GM18909 (cell line): ENCODE measurements around the gene RNF144A.

ENCODE experiments used
- ATAC-seq: cut with Tn5 transposase; IDR thresholded peaks from one replicate; pipeline ENCODE4 v1.9.1; 2021; ENCODE audit warnings: mild to moderate bottlenecking; ENCODE audit not compliant: unreplicated experiment, poor library complexity

The RNF144A gene

DNA sequence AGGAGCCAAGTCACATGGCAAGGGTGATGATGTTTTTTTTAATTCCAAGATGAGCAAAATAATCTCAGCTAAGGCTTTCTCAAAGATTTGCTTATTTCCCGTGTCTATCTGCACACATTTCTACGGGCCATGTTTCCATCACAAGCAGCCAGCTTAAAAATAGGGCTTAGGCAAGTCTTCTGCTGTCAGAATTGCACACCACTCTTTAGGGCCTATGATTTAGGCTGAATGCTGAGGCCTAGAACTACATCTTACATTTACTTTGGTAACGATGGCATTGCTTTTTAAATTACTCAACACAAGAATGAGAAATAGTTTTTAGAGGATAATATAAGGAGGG lies 144.2 kb downstream of the RNF144A start:
- ATAC-seq, result no peak

DNA sequence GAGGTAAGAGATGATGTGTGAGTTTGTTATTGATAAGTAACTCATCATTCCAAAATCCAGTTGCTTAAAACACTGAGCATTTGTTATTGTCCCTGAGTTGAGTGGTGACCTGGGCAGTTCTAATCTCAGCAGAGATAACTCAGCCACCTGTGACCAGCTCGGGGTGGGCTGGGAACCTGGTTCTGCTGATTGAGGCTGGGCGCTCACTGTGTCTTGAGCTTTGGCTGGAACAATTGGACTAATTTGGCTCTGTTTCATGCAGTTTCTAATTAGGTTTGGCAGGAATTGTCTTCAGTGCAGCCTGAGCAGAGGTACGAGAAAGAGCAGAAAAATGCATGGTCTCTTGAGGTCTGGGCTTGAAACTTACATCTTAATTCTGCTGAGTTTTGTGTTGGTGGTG lies 144.7 kb downstream of the RNF144A start:
- no peak for ATAC-seq

DNA sequence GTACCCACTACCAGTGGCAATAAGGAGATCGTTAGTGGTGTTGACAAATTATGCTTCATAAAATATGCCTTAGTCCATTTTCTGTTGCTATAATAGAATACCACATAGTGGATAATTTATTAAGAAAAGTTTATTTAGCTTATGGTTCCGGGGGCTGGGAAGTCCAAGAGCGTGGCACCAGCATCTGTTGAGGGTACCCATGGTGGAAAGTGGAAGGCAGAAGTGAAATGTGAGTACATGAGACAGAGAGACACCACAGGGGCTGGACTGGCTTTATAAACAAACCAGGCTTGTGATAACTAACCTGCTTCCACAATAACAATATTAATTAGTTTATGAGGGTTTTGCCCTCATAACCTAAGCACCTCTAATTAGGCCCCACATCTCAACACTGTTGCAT lies 146.6 kb downstream of the RNF144A start:
- ATAC-seq, result no peak

DNA sequence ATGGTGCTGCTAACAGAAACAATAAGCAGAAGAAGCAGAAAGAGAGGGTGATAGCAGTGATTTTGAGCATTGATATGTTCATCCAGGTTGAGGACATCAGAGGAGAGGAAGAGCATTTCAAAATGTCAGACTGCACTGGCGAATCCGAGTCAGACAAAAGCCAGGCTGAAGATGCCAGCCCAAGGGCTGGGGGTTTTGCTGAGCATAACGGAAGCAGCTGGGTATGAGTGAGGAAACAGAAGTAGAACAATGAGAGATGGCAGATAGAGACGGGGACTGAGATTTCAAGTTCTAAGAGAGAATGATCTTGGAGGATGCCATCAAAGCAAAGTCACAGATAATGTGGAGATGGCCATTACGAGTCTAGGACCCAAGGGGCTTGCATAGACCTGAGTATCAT lies 151.2 kb downstream of the RNF144A start:
- ATAC-seq, result no peak

DNA sequence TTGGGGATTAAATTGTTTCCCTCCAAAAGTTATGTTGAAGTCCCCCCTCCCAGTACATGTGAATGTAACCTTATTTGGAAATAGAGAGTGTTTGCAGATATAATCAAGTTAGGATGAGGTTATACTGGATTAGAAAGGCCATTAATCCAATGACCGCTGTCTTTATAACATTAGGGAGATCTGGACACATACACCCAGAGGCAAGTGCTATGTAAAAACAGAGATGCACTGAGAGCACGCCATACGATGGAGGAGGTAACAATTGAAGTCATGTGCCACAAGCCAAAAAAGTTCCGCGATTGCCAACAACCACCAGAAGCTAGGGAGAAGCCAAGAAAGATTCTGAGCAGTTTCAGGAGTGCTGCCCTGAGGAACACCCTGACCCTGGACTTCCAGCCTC lies 153.3 kb downstream of the RNF144A start:
- ATAC-seq, result no peak

DNA sequence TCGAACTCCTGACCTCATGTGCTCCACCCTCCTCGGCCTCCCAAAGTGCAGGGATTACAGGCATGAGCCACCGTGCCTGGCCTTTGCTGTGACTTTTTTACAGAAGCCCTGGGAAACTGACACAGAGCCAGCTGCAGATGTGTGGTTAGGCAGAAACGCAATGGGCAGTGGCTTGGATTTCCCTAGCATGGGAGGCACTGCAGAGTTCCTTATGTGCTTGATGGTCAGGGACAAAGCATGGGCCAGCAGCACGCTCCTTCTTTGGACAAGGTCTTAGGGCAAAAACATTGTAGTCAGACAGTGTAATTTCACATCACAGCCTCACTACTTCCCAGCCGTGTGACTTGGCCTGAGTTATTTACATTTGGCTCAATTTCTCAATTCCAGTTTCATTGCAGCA lies 153.9 kb downstream of the RNF144A start:
- ATAC-seq, result no peak

DNA sequence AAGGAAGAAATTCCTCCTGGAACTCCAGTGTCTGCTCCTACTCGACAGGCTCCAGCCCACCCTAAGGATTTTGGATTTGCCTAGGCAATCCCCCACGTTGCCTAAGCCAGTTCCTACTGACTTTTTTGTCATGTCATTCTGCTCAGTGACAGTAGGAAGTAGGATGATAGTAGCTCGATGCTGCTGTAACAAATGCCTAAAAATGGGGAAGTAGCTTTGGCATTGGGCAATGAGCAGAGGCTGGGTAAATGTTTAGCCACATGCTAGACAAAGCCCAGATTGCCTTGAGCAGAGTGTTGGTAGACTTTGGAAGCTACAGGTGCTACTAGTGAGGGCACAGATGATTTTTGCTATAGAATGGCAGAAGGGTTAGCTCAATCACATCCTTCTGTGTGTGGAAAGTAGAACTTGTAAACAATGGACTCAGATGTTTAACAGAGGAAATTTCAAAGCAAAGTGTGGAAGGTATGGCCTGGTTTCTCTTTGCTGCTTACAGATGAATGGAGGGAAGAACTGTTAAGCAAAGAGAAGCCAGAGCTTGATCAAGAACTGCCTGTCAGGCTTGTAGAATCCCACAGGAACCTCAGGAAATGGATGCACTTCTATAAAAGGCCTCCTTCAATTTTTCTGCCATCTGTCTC lies 154.8 kb downstream of the RNF144A start:
- ATAC-seq, result no peak

DNA sequence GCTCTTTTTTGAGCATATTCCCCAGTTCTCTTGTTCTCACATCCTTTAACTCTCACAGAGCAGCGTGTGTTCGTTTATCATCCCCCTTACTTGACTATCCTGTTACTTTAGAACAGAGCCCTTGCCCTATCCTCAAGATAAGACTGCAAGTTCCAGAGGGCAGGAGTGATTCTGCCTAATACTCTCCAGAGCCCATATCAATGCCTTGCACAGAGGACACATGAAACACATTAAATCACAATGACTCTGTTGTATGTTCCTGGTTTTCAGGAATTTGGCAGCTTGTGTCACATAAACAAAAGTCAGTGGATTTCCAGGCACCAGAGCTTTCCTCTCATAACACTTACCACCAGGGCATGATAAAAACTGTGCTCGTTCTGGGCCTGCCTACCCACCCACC lies 156.7 kb downstream of the RNF144A start:
- ATAC-seq, result no peak

DNA sequence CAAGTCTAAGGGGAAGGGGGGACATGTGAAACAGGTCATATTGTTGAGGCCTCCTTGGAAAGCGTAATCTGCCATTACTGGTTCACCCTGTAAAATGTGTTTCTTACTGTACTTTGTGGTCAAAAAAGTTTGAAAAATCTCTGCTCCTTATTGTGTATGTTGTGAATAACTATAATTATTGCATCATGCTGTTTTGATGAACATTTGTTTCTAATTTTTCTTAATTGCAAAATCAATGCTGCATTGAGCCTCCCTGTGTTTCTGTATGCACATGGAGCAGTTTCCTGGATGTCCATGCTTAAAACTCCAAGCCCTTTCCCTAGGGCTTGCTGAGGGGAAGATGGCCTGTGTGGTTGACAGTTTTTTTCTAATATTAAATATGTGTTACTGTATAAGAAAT lies 158.6 kb downstream of the RNF144A start:
- no peak for ATAC-seq

DNA sequence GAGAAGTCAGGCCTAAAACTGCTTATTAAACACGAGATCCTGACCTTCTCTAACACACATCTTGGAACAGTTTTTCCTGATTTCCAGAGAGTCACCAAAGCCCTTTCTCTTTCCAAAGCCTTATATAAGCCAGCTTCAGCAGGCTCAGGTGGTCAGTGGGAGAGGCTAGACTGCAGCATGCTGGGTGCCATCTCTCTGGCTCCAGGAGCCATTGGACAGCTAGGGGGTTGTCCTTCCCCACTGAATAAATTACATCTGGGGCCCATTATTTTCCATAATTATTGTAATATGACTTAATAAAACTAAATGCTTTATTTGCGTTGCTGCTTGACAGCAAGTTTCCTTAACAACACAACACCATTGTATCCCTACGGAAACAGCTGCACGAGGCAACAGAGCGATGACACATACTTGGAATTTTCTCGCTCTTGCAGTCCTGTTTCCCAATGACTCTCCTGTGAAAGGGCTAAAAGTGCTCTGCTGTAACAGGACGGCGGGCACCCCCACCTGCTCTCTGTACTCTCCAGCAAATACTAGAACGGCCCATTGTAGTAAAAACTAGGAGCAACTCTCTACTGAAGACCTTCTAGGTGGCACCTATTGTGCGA lies 160.6 kb downstream of the RNF144A start:
- no peak for ATAC-seq

DNA sequence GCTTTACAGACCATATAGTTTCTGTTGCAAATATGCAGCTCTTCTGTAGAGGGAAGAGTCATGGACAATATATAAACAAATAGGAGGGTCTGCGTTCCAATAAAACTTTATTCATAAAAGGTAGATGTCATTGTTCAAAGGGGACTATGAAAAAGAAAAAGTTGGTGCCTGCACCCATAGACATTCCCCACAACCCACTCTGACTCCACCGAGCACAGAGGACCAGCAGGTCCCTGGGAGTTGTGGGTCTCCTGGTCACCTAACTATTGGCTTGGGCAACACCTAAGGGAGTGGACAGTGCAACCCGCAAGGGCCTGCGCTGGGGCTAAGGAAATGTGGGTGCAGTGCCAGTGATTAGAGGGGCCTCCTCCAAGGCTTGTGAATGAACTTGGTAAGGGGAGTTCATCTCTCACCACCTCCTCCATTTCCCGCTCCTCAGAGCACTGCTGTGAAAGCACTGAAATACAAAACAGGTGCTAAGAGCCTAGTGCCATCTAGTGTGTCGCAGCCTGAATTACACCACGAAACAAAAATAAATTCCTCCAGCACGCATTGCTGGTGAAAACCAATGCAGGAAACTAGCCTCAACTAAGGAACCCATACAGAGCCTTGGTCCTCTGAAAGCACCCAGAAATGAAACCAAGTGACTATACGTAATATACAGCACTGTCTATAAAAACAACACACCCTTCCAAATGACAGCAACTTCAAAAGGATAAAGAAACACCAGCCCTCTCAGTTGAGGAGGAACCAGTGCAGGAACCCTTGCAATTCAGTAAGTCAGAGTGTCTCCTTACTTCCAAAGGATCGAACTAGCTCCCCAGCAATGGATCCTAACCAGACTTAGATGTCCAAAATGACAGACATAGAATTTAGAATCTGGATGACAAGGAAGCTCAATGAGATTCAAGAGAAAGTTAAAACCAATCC lies 166.6 kb downstream of the RNF144A start:
- no peak for ATAC-seq

DNA sequence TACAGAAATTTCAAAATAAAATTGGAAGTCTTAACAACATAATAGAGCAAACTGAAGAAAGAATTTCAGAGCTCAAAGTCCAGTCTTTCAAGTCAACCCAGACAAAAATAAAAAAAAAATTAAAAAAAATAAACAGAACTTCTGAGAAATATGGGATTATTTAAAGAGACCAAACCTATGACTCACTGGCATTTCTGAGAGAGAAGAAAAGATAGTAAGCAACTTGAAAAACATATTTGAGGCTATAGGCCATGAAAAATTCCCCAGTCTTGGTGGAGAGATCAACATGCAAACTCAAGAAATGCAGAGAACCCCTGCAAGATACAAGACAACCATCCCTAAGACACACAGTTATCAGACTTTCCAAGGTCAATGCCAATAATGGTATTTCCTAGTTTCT lies 167.4 kb downstream of the RNF144A start:
- ATAC-seq, result no peak

DNA sequence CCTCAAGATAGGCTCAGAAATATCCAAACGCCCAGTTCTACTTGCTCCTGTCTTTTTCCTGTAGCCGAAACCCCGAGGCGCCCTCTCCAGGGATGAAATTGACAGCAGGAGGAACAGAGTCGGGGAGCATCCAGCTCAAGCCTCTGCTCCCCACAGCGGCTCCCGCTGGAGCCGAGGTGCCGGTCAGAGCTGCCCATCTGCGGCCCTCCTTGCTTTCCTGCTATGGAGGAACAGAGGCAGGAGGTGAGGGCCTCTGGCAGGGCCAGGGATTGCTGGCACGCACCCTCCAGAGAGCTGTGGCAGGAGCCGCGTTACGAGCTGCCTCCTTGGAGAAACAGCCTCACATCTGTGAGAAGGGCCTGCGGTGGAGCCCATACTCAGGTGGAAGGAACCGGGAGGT lies 172.1 kb downstream of the RNF144A start:
- ATAC-seq, result no peak

DNA sequence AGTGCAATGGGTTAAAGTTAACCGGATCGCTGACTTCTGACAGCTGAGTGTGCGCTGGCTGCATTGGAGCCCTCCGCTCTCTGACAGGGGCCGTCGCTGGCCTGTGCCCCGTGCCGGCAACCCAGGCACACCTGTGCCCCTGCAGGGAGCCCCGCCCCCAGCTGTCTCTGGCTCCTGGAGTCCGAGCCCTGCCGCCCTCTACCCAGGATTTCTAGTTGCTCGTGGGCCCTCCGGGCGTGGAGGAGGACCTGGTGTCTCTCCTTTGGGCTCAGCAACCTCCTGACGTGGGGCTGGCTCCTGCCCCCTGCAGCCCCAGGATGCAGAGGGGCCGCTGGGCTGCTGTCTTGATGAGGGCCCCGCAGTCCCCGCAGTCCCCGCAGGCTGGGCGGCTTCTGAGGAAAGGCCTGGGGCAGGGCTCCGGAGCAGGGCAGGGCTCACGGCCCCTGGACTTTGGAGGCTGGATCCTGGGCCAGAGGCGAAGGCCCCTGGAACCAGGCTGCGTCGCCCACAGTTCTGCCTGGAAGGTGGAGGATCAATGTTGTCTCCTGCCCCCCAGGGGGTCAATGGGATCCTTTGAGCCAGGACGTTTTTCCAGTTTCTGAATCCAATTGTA lies 172.8 kb downstream of the RNF144A start:
- ATAC-seq, result no peak

DNA sequence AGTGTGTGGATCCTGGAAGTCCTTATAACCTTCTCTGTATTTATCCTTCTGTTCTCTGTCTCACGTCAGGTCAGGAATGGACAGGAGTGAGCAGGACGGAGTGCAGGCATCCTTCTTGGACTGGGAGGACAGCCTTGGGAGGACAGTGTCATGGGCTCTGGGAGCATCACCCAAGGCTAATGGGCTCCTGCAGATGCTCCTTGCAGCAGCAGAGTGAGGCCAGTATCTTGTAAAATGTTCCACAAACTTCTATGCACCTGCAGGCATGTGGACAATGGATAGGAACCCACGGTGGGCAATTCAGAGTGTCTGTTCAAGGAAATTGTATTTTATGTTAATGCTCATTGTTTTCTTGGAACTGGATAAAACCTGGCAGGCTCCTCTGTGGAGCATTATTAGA lies 176.2 kb downstream of the RNF144A start:
- no peak for ATAC-seq
